OCI-LY7 (cell line): ENCODE measurements around the gene PNMA6E. TPM values are rescaled to one million over a fixed set of nuclear protein-coding genes. Genes with fewer than 3 reads are reported as not detected.

ENCODE experiments used
- BruUV-seq: library from RNA; stranded (reverse); fragments of 400-500 nt; replicated peaks from 2 replicates; lab custom pipeline; 2021; lab: Mats Ljungman, UMichigan
- CTCF ChIA-PET: fragments of 300-600 bp; sonication (Branson Sonifier 250); formaldehyde crosslinking; loops from one replicate; lab custom pipeline; 2022; ENCODE audit warnings: antibody characterized with exemption; ENCODE audit not compliant: unreplicated experiment; lab: Charles Lee
- POLR2A ChIA-PET: fragments of 300-600 bp; sonication (Branson Sonifier 250); formaldehyde crosslinking; loops from one replicate; lab custom pipeline; 2022; ENCODE audit warnings: antibody characterized with exemption; lab: Charles Lee
- DNase-seq: peaks from one replicate; pipeline ENCODE4 v3.0.0-alpha.2; 2015; ENCODE audit warnings: low spot score
- H2AFZ ChIP-seq: fragments of 200-600 bp; sonication (generic), shearing (Covaris generic); 2 replicates; pipeline ENCODE4 v1.6.1; 2014; ENCODE audit warnings: mild to moderate bottlenecking, antibody characterized with exemption, low read length, moderate library complexity
- H3K27ac ChIP-seq: fragments of 200-600 bp; sonication (generic); 2 replicates; pipeline ENCODE4 v1.5.1; 2014; ENCODE audit warnings: mixed run types, low read depth, mild to moderate bottlenecking, moderate library complexity, low read length, inconsistent platforms; ENCODE audit not compliant: poor library complexity, severe bottlenecking
- H3K36me3 ChIP-seq: fragments of 200-600 bp; sonication (generic); 2 replicates; pipeline ENCODE4 v1.6.1; 2014; ENCODE audit warnings: mild to moderate bottlenecking, antibody characterized with exemption, low read length, moderate library complexity, mixed read lengths; ENCODE audit not compliant: insufficient read depth
- H3K4me1 ChIP-seq: fragments of 200-600 bp; sonication (generic); 2 replicates; pipeline ENCODE4 v1.5.1; 2014; ENCODE audit warnings: mild to moderate bottlenecking, low read length; ENCODE audit not compliant: insufficient read depth, poor library complexity, severe bottlenecking
- H3K4me2 ChIP-seq: fragments of 200-600 bp; sonication (generic); 2 replicates; pipeline ENCODE4 v1.6.1; 2014; ENCODE audit warnings: mild to moderate bottlenecking, low read length
- H3K4me3 ChIP-seq: fragments of 200-600 bp; sonication (generic); 2 replicates; pipeline ENCODE4 v1.5.1; 2014; ENCODE audit warnings: mild to moderate bottlenecking, low read depth, low read length; ENCODE audit not compliant: poor library complexity, severe bottlenecking
- H3K79me2 ChIP-seq: fragments of 200-600 bp; sonication (generic); 2 replicates; pipeline ENCODE4 v1.6.1; 2016; ENCODE audit warnings: low read depth, mild to moderate bottlenecking, low read length, moderate library complexity, mixed read lengths; ENCODE audit not compliant: insufficient read depth
- H3K9me2 ChIP-seq: fragments of 200-600 bp; sonication (generic); 2 replicates; pipeline ENCODE4 v1.6.1; 2016; ENCODE audit warnings: mild to moderate bottlenecking, low read length, mixed read lengths; ENCODE audit not compliant: insufficient read depth
- H3K9me3 ChIP-seq: fragments of 200-600 bp; sonication (generic); 2 replicates; pipeline ENCODE4 v1.6.1; 2014; ENCODE audit warnings: mild to moderate bottlenecking, mixed run types, low read length, mixed read lengths
- H4K20me1 ChIP-seq: fragments of 200-600 bp; sonication (generic); 2 replicates; pipeline ENCODE4 v1.6.1; 2014; ENCODE audit warnings: mild to moderate bottlenecking, antibody characterized with exemption, low read length, moderate library complexity, mixed read lengths; ENCODE audit not compliant: insufficient read depth
- CTCF ChIP-seq: fragments of 200-600 bp; sonication (generic); conservative IDR thresholded peaks from 2 replicates; pipeline ENCODE4 v1.5.1; 2014; ENCODE audit warnings: mild to moderate bottlenecking, antibody characterized with exemption, low read length, moderate library complexity, mixed read lengths
- EZH2phosphoT487 ChIP-seq: fragments of 200-600 bp; sonication (generic); IDR thresholded peaks from 2 replicates; pipeline ENCODE4 v1.6.1; 2018; ENCODE audit warnings: low read depth, borderline replicate concordance, mild to moderate bottlenecking, mixed run types, antibody characterized with exemption, low read length, moderate library complexity, mixed read lengths
- intact Hi-C: fragments of 100-400 bp; cut with micrococcal nuclease; formaldehyde crosslinking; loops from one replicate; pipeline ENCODE4 v1.10.0; 2022; ENCODE audit not compliant: unreplicated experiment
- total RNA-seq, 2 experiments: library from RNA; depleted of rRNA in 1 of 2; stranded (reverse); fragments of >200 nt in 1 of 2; shearing (Covaris generic) in 1 of 2; gene quantifications; 2 replicates each; pipeline ENCODE4 v1.2.3, GENCODE V29; 2014 to 2022

PNMA6E gene
- total RNA-seq, 2 experiments from 2014 or later: not detected

DNA sequence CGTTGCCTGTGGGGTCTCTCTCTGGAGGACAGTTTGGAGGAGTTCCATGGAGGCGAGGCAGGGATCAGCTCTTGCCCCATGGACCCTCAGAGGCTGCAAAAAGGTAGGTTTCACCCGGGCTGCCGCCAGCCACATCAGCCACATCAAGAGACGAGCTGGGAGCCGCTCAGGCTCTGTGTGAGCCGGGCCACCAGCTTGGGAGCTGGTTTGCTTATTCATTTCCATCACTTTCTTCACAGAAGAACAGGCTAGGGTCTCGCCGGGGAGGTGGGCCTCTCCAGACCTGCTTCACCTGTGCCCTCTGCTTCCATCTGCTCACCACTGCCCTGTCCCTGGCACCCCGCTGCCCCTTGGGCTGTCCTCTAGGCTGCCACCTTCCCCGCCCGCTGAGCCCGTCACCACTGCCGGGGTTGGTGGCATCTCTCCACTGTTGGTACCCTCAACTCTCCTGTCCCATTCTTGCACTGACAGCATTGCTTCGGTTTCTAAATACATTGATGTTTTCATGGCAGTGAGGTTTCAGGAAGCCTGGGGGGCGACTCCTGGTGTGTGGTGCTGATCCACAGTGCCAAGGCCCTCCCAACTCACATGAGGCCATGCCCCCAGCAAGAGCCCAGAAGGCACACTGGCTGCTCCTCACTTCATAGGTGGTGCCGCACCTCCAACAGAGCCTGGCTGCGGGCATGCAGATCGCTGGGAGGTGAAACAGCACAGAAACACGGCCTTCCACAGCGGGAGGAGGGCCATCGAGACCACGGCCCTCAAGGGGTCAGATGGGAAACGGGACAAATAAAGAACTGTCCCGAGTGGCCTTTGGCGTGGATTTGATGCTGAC lies 49.2 kb upstream of the PNMA6E start:
- no TSS peak for BruUV-seq
- ChIA-PET POLR2A (no interaction called here), CTCF (no interaction called here)
- no peaks in the 10 kb centered on the region for H4K20me1 ChIP-seq
- H3K4me3 ChIP-seq: no peak overlapping the region
- H3K36me3 ChIP-seq: peaks cover 25% of the 10 kb centered on the region
- no peak overlapping the region for H3K4me2 ChIP-seq
- H3K79me2 ChIP-seq: no peaks in the 10 kb centered on the region
- H3K9me2 ChIP-seq: no peaks in the 10 kb centered on the region
- intact Hi-C loops: no loop called here
- H2AFZ ChIP-seq: no peak overlapping the region
- no peak for DNase-seq
- no peak overlapping the region for H3K27ac ChIP-seq
- TF ChIP-seq EZH2phosphoT487: no peak
- no peak for TF ChIP-seq CTCF
- H3K9me3 ChIP-seq: no peaks in the 10 kb centered on the region
- no peaks in the 10 kb centered on the region for H3K4me1 ChIP-seq

- Histone ChIP-seq H3K4me3 (no peak overlapping the region), H3K4me2 (no peak overlapping the region), H3K4me1 (no peaks in the 10 kb centered on the region), H4K20me1 (no peaks in the 10 kb centered on the region), H3K27ac (no peak overlapping the region), H3K9me3 (no peaks in the 10 kb centered on the region), H3K36me3 (peaks cover 25% of the 10 kb centered on the region), H2AFZ (no peak overlapping the region), H3K79me2 (no peaks in the 10 kb centered on the region), H3K9me2 (no peaks in the 10 kb centered on the region)
- ChIA-PET CTCF (no interaction called here), POLR2A (no interaction called here)
- intact Hi-C loops: no loop called here
- BruUV-seq: no TSS peak
- TF ChIP-seq EZH2phosphoT487 (no peak), CTCF (no peak)
- DNase-seq: no peak
Observed at GRCh38 chrX:153449368-153450113, 48.4 kb upstream of the PNMA6E start.
